ENCODE results near the gene CAMKMT. TPM values are rescaled to one million over a fixed set of nuclear protein-coding genes. Genes with fewer than 3 reads are reported as not detected.
"Not testable (repeated sequence)": the region's sequence is repeated elsewhere in the genome, so short reads cannot be mapped to it uniquely, and the experiment has no call there.

Gene CAMKMT
- total RNA-seq, 2 experiments from 2014 or later, result 12.8 to 19.6 TPM

- CTCF ChIA-PET, result interaction anchor here (0.8 kb wide), 1 partner anchor 28 kb away, joined by 3 read pairs; no protein-coding TSS in a partner anchor
- H3K27ac Mint-ChIP-seq, result no peak overlapping the region
Observed at GRCh38 chr2:44364604-44365003, 2.9 kb downstream of the CAMKMT start.

GRCh38 chr2:44367591-44367990, 5.8 kb downstream of the CAMKMT start:
- H3K27me3 Mint-ChIP-seq (ENCODE audit: low read depth), result no peaks in the 10 kb centered on the region
- no peaks in the 10 kb centered on the region for H3K9me3 Mint-ChIP-seq
- H3K4me3 Mint-ChIP-seq, result no peak overlapping the region
- H3K4me1 Mint-ChIP-seq (ENCODE audit: low read depth), result peaks cover 44% of the 10 kb centered on the region
- no peak for DNase-seq
- H3K36me3 Mint-ChIP-seq (ENCODE audit: low read depth), result peaks cover 11% of the 10 kb centered on the region
- intact Hi-C loops (cut with micrococcal nuclease), result loop anchor here (1.0 to 10.0 kb wide), 2 partner anchors 247 to 583 kb away; no protein-coding TSS in a partner anchor
- CTCF ChIA-PET, result interaction anchor here (0.6 to 1.7 kb wide), 2 partner anchors 112 to 123 kb away, joined by 3 to 4 read pairs; no protein-coding TSS in a partner anchor
- no peak overlapping the region for H3K27ac Mint-ChIP-seq

More at GRCh38 chr2:44364604-44365003, 2.9 kb downstream of the CAMKMT start:
- no peaks in the 10 kb centered on the region for H3K27me3 Mint-ChIP-seq (ENCODE audit: low read depth)
- intact Hi-C loops (cut with micrococcal nuclease), result loop anchor here (5.0 to 10.0 kb wide), 3 partner anchors 127 to 1203 kb away; no protein-coding TSS in a partner anchor
- H3K4me1 Mint-ChIP-seq (ENCODE audit: low read depth), result peaks cover 42% of the 10 kb centered on the region
- H3K36me3 Mint-ChIP-seq (ENCODE audit: low read depth), result peaks cover 10% of the 10 kb centered on the region
- no peak for DNase-seq
- no peaks in the 10 kb centered on the region for H3K9me3 Mint-ChIP-seq
- no peak overlapping the region for H3K4me3 Mint-ChIP-seq

GRCh38 chr2:44369392-44369791, 7.6 kb downstream of the CAMKMT start:
- H3K36me3 Mint-ChIP-seq (ENCODE audit: low read depth), result peaks cover 14% of the 10 kb centered on the region
- no peaks in the 10 kb centered on the region for H3K27me3 Mint-ChIP-seq (ENCODE audit: low read depth)
- DNase-seq, result no peak
- H3K9me3 Mint-ChIP-seq, result no peaks in the 10 kb centered on the region
- intact Hi-C loops (cut with micrococcal nuclease), result loop anchor here (10.0 kb wide), 1 partner anchor 585 kb away; no protein-coding TSS in a partner anchor
- H3K27ac Mint-ChIP-seq, result no peak overlapping the region
- no peak overlapping the region for H3K4me3 Mint-ChIP-seq
- H3K4me1 Mint-ChIP-seq (ENCODE audit: low read depth), result peaks cover 40% of the 10 kb centered on the region
- CTCF ChIA-PET, result interaction anchor here (1.1 kb wide), 1 partner anchor 607 kb away, joined by 3 read pairs; no protein-coding TSS in a partner anchor

- no peak for DNase-seq
- H3K27ac Mint-ChIP-seq, result no peak overlapping the region
- intact Hi-C loops (cut with micrococcal nuclease), result no loop called here
- H3K4me1 Mint-ChIP-seq (ENCODE audit: low read depth), result peaks cover 29% of the 10 kb centered on the region
- no peaks in the 10 kb centered on the region for H3K9me3 Mint-ChIP-seq
- CTCF ChIA-PET, result interaction anchor here (1.7 kb wide), 1 partner anchor 19 kb away, joined by 4 read pairs; no protein-coding TSS in a partner anchor
- no peak overlapping the region for H3K4me3 Mint-ChIP-seq
- no peaks in the 10 kb centered on the region for H3K27me3 Mint-ChIP-seq (ENCODE audit: low read depth)
- H3K36me3 Mint-ChIP-seq (ENCODE audit: low read depth), result peaks cover 8% of the 10 kb centered on the region
Observed at GRCh38 chr2:44371445-44371844, 9.7 kb downstream of the CAMKMT start.

GRCh38 chr2:44372246-44372645, 10.5 kb downstream of the CAMKMT start:
- Mint-ChIP-seq H3K27me3 (ENCODE audit: low read depth) (no peaks in the 10 kb centered on the region), H3K36me3 (ENCODE audit: low read depth) (peaks cover 8% of the 10 kb centered on the region), H3K4me1 (ENCODE audit: low read depth) (peaks cover 29% of the 10 kb centered on the region), H3K27ac (no peak overlapping the region), H3K9me3 (no peaks in the 10 kb centered on the region), H3K4me3 (no peak overlapping the region)
- intact Hi-C loops (cut with micrococcal nuclease), result loop anchor here (1.0 kb wide), 1 partner anchor 10 kb away; no protein-coding TSS in a partner anchor
- CTCF ChIA-PET, result interaction anchor here (1.7 kb wide), 1 partner anchor 18 kb away, joined by 4 read pairs; no protein-coding TSS in a partner anchor
- DNase-seq, result no peak

- Mint-ChIP-seq H3K4me3 (no peak overlapping the region), H3K27ac (no peak overlapping the region), H3K36me3 (ENCODE audit: low read depth) (peaks cover 13% of the 10 kb centered on the region), H3K9me3 (no peaks in the 10 kb centered on the region), H3K27me3 (ENCODE audit: low read depth) (no peaks in the 10 kb centered on the region), H3K4me1 (ENCODE audit: low read depth) (peaks cover 5% of the 10 kb centered on the region)
- CTCF ChIA-PET, result interaction anchor here (0.6 to 0.9 kb wide), 4 partner anchors 11 to 304 kb away, joined by 3 to 10 read pairs (median 3); no protein-coding TSS in a partner anchor
- intact Hi-C loops (cut with micrococcal nuclease), result no loop called here
- DNase-seq, result no peak
Observed at GRCh38 chr2:44377486-44377885, 15.7 kb downstream of the CAMKMT start.

GRCh38 chr2:44385226-44385625, 23.5 kb downstream of the CAMKMT start:
- H3K4me3 Mint-ChIP-seq; intact Hi-C loops (cut with micrococcal nuclease); H3K27me3 Mint-ChIP-seq (ENCODE audit: low read depth); DNase-seq; H3K27ac Mint-ChIP-seq: not testable (repeated sequence)
- peaks cover 11% of the 10 kb centered on the region for H3K9me3 Mint-ChIP-seq
- H3K4me1 Mint-ChIP-seq (ENCODE audit: low read depth), result peaks cover 20% of the 10 kb centered on the region
- CTCF ChIA-PET, result interaction anchor here (0.6 kb wide), 1 partner anchor 132 kb away, joined by 4 read pairs; no protein-coding TSS in a partner anchor
- H3K36me3 Mint-ChIP-seq (ENCODE audit: low read depth), result peaks cover 39% of the 10 kb centered on the region

- intact Hi-C loops (cut with micrococcal nuclease), result no loop called here
- DNase-seq, result no peak
- peaks cover 26% of the 10 kb centered on the region for H3K36me3 Mint-ChIP-seq (ENCODE audit: low read depth)
- peaks cover 11% of the 10 kb centered on the region for H3K9me3 Mint-ChIP-seq
- peaks cover 20% of the 10 kb centered on the region for H3K4me1 Mint-ChIP-seq (ENCODE audit: low read depth)
- H3K4me3 Mint-ChIP-seq, result no peak overlapping the region
- CTCF ChIA-PET, result interaction anchor here (0.7 to 3.9 kb wide), 6 partner anchors 11 to 567 kb away, joined by 3 to 19 read pairs (median 4); no protein-coding TSS in a partner anchor
- no peaks in the 10 kb centered on the region for H3K27me3 Mint-ChIP-seq (ENCODE audit: low read depth)
- H3K27ac Mint-ChIP-seq, result no peak overlapping the region
Observed at GRCh38 chr2:44388877-44389276, 27.1 kb downstream of the CAMKMT start.

GRCh38 chr2:44389895-44390294, 28.1 kb downstream of the CAMKMT start:
- CTCF ChIA-PET, result interaction anchor here (0.7 to 3.9 kb wide), 7 partner anchors 10 to 566 kb away, joined by 3 to 19 read pairs (median 5); no protein-coding TSS in a partner anchor
- Mint-ChIP-seq H3K27ac (no peak overlapping the region), H3K27me3 (ENCODE audit: low read depth) (no peaks in the 10 kb centered on the region), H3K36me3 (ENCODE audit: low read depth) (peaks cover 16% of the 10 kb centered on the region), H3K4me1 (ENCODE audit: low read depth) (peaks cover 17% of the 10 kb centered on the region), H3K4me3 (no peak overlapping the region), H3K9me3 (peaks cover 6% of the 10 kb centered on the region)
- DNase-seq, result no peak
- intact Hi-C loops (cut with micrococcal nuclease), result no loop called here

- peaks cover 5% of the 10 kb centered on the region for H3K4me1 Mint-ChIP-seq (ENCODE audit: low read depth)
- H3K27ac Mint-ChIP-seq, result no peak overlapping the region
- no peaks in the 10 kb centered on the region for H3K9me3 Mint-ChIP-seq
- no peaks in the 10 kb centered on the region for H3K27me3 Mint-ChIP-seq (ENCODE audit: low read depth)
- DNase-seq, result peak; percentile 72
- intact Hi-C loops (cut with micrococcal nuclease), result loop anchor here (1.0 to 2.0 kb wide), 4 partner anchors 87 to 563 kb away; no protein-coding TSS in a partner anchor
- CTCF ChIA-PET, result interaction anchor here (0.6 to 3.6 kb wide), 16 partner anchors 9 to 823 kb away, joined by 3 to 27 read pairs (median 3); no protein-coding TSS in a partner anchor
- no peak overlapping the region for H3K4me3 Mint-ChIP-seq
- peaks cover 2% of the 10 kb centered on the region for H3K36me3 Mint-ChIP-seq (ENCODE audit: low read depth)
Observed at GRCh38 chr2:44392338-44392943, 30.7 kb downstream of the CAMKMT start.

- DNase-seq, result no peak
- intact Hi-C loops (cut with micrococcal nuclease), result no loop called here
- Mint-ChIP-seq H3K4me3 (no peak overlapping the region), H3K4me1 (ENCODE audit: low read depth) (peaks cover 4% of the 10 kb centered on the region), H3K9me3 (no peaks in the 10 kb centered on the region), H3K36me3 (ENCODE audit: low read depth) (peaks cover 6% of the 10 kb centered on the region), H3K27me3 (ENCODE audit: low read depth) (no peaks in the 10 kb centered on the region), H3K27ac (no peak overlapping the region)
- CTCF ChIA-PET, result no interaction called here
Observed at GRCh38 chr2:44397447-44398175, 35.9 kb downstream of the CAMKMT start.

All from activated naive CD4-positive, alpha-beta T cell treated with anti-CD3 and anti-CD28 coated beads for 36 hours (primary cell).